Kidney (tissue), 14 donors: ENCODE measurements around the gene LIAS. TPM values are rescaled to one million over a fixed set of nuclear protein-coding genes. Genes with fewer than 3 reads are reported as not detected.

Source experiments
- DNase-seq, 5 donors: peaks; one replicate each; pipeline ENCODE4 v3.0.0-alpha.2; 2013 to 2020
- FAIRE-seq: peaks from 2 replicates; lab custom pipeline; 2012; peaks lifted over from hg19 to GRCh38; lab: Jason Lieb, UNC
- H3K27ac ChIP-seq, 2 donors: one replicate each; pipeline ENCODE4 v1.7.0; 2013; ENCODE audit warnings: low read depth in 2 of 2, low read length in 2 of 2, inconsistent platforms in 1 of 2
- H3K27me3 ChIP-seq: one replicate; pipeline ENCODE4 v1.7.1; 2013; ENCODE audit warnings: low read length, inconsistent platforms; ENCODE audit not compliant: control insufficient read depth, insufficient read depth
- H3K36me3 ChIP-seq, 3 donors: one replicate each; pipeline versions ENCODE4 v1.7.0 to v1.7.1; 2013; ENCODE audit warnings: low read length in 3 of 3, control low read depth in 1 of 3, inconsistent platforms in 1 of 3; ENCODE audit not compliant: insufficient read depth in 3 of 3, control insufficient read depth in 2 of 3
- H3K4me1 ChIP-seq, 3 donors: one replicate each; pipeline versions ENCODE4 v1.7.0 to v1.7.1; 2013; ENCODE audit warnings: low read length in 3 of 3, inconsistent platforms in 1 of 3, low read depth in 1 of 3; ENCODE audit not compliant: control insufficient read depth in 2 of 3, insufficient read depth in 2 of 3
- H3K4me3 ChIP-seq, 3 donors: one replicate each; pipeline versions ENCODE4 v1.7.0 to v1.8.1; 2013; ENCODE audit warnings: low read length in 3 of 3, control low read depth in 1 of 3, inconsistent platforms in 1 of 3
- H3K9ac ChIP-seq, 3 donors: one replicate each; pipeline versions ENCODE4 v1.7.0 to v1.7.1; 2013; ENCODE audit warnings: low read length in 3 of 3, control low read depth in 1 of 3, inconsistent platforms in 1 of 3
- H3K9me3 ChIP-seq, 3 donors: one replicate each; pipeline versions ENCODE4 v1.7.0 to v1.7.1; 2013; ENCODE audit warnings: low read length in 3 of 3, control low read depth in 1 of 3, inconsistent platforms in 1 of 3; ENCODE audit not compliant: control insufficient read depth in 2 of 3, insufficient read depth in 1 of 3
- intact Hi-C: fragments of 100-400 bp; cut with DNase I; formaldehyde crosslinking; loops from one replicate; pipeline ENCODE4 v1.11.1; 2022
- microRNA-seq: library from miRNA; unstranded; fragments of <30 nt; microRNA quantifications from one replicate; pipeline ENCODE4 v1.2.0, GENCODE V29; 2020
- polyA plus RNA-seq: library from polyadenylated mRNA; stranded (reverse); fragments of 350-450 nt; fragmentation: Illumina TruSeq; extraction: RNeasy Lipid Tissue Mini Kit (QIAGEN cat#74804); gene quantifications from one replicate; pipeline ENCODE4 v1.2.3, GENCODE V29; 2014; ENCODE audit warnings: low read depth, low replicate concordance; ENCODE audit not compliant: insufficient read depth
- total RNA-seq: library from RNA; stranded (reverse); fragmentation: NEBNext Ultra II Directional; extraction: Animal tissue kit (Norgen Biotek cat#: 25700); gene quantifications from one replicate; pipeline ENCODE4 v1.2.1, GENCODE V29; 2021
- TF ChIP-seq, protein P1 (sequence below): IDR thresholded peaks from 3 replicates; pipeline ENCODE4 v1.5.1; 2012; ENCODE audit warnings: mild to moderate bottlenecking, moderate library complexity, borderline replicate concordance; ENCODE audit not compliant: insufficient read depth; ENCODE audit errors: extremely low read depth
- donor health status: control.
- donor health status: control.
- donor health status: control.
- donor health status: control.
- donor health status: control.
- donor health status: DM: yes; HTN: yes; CAD: no.
- donor health status: Normal renal cell carcinoma (clear cell type).

LIAS gene
- total and polyA plus RNA-seq, 2 donors from 2014 or later = 14.9 to 30.5 TPM

DNA sequence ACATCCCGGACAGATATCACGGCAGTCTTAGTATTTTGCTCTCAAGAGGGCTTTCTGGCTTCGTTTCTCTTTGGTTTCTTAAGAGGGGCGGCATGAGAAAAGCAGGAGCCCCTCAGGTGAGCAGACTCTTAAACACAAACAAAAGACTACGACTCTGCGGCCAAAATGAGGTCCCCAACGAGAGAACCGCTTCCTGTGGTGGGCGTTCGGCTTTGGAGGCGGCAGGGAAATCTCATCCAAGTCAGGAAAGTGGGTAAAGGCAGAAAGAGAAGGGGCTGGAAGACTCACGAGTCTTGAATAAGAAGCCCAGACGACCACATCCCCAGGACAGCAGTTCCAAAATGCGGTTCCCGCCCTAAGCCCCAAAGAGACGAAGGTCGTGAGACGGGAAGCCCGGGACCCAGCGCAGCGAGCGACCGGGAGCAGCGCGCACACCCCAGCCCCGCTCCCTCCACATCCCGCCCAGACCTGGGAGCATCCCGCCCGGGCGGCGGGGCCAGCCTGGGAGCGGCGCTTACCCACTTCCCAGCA lies 68.0 kb downstream of the LIAS start:
- Histone ChIP-seq H3K4me1 (peaks cover 0 to 5% (median 5%) of the 10 kb centered on the region in 3 donors), H3K9ac (peak overlapping the region; percentile 60 to 94 (median 80)), H3K36me3 (no peaks in the 10 kb centered on the region), H3K4me3 (peak overlapping the region; percentile 88 to 95 (median 91)), H3K9me3 (no peaks in the 10 kb centered on the region), H3K27me3 (no peaks in the 10 kb centered on the region), H3K27ac (peak overlapping the region; percentile 80 to 98)
- FAIRE-seq (no peak), DNase-seq (no peak)
- intact Hi-C loops = no loop called here
- TF ChIP-seq, protein P1, sequence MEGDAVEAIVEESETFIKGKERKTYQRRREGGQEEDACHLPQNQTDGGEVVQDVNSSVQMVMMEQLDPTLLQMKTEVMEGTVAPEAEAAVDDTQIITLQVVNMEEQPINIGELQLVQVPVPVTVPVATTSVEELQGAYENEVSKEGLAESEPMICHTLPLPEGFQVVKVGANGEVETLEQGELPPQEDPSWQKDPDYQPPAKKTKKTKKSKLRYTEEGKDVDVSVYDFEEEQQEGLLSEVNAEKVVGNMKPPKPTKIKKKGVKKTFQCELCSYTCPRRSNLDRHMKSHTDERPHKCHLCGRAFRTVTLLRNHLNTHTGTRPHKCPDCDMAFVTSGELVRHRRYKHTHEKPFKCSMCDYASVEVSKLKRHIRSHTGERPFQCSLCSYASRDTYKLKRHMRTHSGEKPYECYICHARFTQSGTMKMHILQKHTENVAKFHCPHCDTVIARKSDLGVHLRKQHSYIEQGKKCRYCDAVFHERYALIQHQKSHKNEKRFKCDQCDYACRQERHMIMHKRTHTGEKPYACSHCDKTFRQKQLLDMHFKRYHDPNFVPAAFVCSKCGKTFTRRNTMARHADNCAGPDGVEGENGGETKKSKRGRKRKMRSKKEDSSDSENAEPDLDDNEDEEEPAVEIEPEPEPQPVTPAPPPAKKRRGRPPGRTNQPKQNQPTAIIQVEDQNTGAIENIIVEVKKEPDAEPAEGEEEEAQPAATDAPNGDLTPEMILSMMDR = no peak

DNA sequence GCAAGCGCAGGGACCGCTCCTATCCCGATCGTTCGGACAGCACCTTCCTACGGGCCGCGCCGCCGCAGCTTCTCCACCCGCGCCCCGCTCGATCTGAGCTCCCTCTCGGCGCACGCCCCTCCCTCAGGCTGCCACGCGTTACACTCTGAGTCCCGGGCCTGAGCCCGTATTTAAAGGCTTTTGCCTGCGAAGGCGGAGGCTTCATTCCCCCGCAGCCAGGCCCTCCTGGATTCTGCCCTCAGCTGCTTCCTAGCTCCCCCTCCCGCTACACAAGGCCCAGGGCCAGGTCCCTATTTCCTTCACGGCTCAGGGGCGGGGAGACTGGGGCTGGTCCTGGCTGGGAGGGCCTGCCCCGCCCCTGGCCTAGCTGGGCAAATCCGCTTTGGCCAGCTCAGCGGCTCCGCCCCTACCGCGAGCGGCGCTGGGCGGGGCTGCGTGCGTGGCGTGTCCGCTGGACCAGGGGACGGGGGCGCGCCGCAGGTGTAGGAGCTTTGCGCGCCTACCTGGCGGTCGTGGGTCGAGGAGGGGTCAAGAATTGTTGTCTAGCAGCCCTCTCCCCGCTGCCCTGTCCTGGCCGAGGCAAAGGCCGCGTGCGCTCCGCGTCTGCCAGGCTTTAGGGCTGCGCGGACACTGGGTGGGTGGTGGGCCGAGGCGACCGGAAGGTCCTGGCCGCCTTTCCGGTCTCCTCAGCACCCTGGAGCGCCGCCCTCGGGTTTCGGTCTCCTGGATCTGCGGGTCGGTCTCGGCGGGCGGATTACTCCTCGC lies 68.6 kb downstream of the LIAS start, which contains the start of gene UGDH:
TSS of gene UGDH (minus strand) at position 144 of the 765 bp plus-strand sequence. CDS start 5,927 bp downstream, outside the sequence.
- peak within 1 kb of the TSS; percentile 90 to 95 (median 91) for H3K4me3 ChIP-seq
- TF ChIP-seq, protein P1 = peak; percentile 9
- peak within 1 kb of the TSS; percentile 98 to 99 for H3K27ac ChIP-seq
- H3K9me3 ChIP-seq = no peaks in the 10 kb centered on the region
- peak; percentile 78 for FAIRE-seq
- peak; percentile 98 to 99 (median 99) for DNase-seq
- intact Hi-C loops = no loop called here
- H3K36me3 ChIP-seq = peaks cover 0 to 3% (median 0%) of the 10 kb centered on the region in 3 donors
- peak within 1 kb of the TSS; percentile 77 to 94 (median 80) for H3K9ac ChIP-seq
- no peaks in the 10 kb centered on the region for H3K27me3 ChIP-seq
- H3K4me1 ChIP-seq = peaks cover 0 to 5% (median 5%) of the 10 kb centered on the region in 3 donors

DNA sequence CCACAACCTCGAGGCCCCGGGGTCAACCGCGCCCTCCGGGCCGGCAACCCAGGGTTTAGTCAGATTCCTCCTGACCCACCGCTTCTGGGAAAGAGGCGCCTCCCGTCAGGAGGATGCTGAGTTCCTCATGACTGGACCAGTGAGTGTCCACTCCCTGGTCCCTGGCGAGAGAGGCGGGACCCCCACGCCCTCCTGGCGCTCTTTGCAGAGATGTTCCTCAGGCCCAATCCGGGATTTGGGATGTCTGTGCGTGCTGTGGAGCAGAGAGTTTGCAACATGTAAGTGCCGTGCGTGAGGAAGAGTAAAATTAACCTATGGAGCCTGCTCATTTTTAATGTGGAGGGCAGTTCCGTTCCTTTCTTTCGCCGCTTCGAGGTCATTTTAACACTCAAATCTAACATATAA lies 69.2 kb downstream of the LIAS start:
- DNase-seq (no peak), FAIRE-seq (no peak)
- no peaks in the 10 kb centered on the region for H3K9me3 ChIP-seq
- H3K9ac ChIP-seq = peak overlapping the region; percentile 77 to 86 (median 80)
- intact Hi-C loops = no loop called here
- peak overlapping the region; percentile 98 to 99 for H3K27ac ChIP-seq
- H3K36me3 ChIP-seq = peaks cover 0 to 5% (median 0%) of the 10 kb centered on the region in 3 donors
- no peaks in the 10 kb centered on the region for H3K27me3 ChIP-seq
- H3K4me1 ChIP-seq = peaks cover 0 to 5% (median 5%) of the 10 kb centered on the region in 3 donors
- peak overlapping the region; percentile 88 to 95 (median 90) for H3K4me3 ChIP-seq
- TF ChIP-seq, protein P1 = no peak

Small RNA genes lying within 50 kb of the gene (microRNA-seq; reads per million reads assigned to microRNA genes)
- not detected for gene MIR5591

Other genes with a start within 250 kb of the LIAS start
- gene RFC1, start 92.7 kb upstream of the LIAS start, total RNA-seq = 38.4 TPM
- 14.5 TPM for gene RFC1, start 92.7 kb upstream of the LIAS start, polyA plus RNA-seq
- not detected for gene KLB, start 52.1 kb upstream of the LIAS start, total RNA-seq
- 0.41 TPM for gene KLB, start 52.1 kb upstream of the LIAS start, polyA plus RNA-seq
- 1,087 TPM for gene RPL9, start 134 bp upstream of the LIAS start, total RNA-seq
- gene RPL9, start 134 bp upstream of the LIAS start, polyA plus RNA-seq = 2,403 TPM
- gene UGDH, start 68.4 kb downstream of the LIAS start, total RNA-seq = 79.4 TPM
- 28.2 TPM for gene UGDH, start 68.4 kb downstream of the LIAS start, polyA plus RNA-seq
- gene SMIM14, start 179.8 kb downstream of the LIAS start, total RNA-seq = 64.2 TPM
- 26.3 TPM for gene SMIM14, start 179.8 kb downstream of the LIAS start, polyA plus RNA-seq
- 56.7 TPM for gene UBE2K, start 239.1 kb downstream of the LIAS start, total RNA-seq
- 59.6 TPM for gene UBE2K, start 239.1 kb downstream of the LIAS start, polyA plus RNA-seq